ENCODE data around the gene LARGE1.

DNA sequence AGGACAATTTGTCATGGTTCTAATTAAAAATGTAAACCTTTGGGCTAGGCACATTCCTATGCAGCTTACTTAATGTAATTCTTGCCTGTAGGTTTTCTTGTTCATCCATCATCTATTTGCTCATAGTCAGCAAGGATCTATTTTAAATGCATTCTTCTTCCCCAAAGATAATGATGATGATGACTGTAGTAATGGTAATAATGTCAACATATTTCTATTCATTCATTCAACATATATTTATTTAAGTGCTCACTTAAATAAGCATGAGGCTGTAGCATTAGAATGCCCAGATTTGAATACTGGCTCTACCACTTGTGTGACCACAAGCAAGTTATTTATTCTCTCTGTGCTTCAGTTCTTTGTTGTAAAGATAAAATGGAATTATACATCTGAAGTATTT lies 692.5 kb downstream of the LARGE1 start:
- no peak for TF ChIP-seq POLR2A (IDR thresholded peaks at IDR 0.05)
- TF ChIP-seq, protein P1, sequence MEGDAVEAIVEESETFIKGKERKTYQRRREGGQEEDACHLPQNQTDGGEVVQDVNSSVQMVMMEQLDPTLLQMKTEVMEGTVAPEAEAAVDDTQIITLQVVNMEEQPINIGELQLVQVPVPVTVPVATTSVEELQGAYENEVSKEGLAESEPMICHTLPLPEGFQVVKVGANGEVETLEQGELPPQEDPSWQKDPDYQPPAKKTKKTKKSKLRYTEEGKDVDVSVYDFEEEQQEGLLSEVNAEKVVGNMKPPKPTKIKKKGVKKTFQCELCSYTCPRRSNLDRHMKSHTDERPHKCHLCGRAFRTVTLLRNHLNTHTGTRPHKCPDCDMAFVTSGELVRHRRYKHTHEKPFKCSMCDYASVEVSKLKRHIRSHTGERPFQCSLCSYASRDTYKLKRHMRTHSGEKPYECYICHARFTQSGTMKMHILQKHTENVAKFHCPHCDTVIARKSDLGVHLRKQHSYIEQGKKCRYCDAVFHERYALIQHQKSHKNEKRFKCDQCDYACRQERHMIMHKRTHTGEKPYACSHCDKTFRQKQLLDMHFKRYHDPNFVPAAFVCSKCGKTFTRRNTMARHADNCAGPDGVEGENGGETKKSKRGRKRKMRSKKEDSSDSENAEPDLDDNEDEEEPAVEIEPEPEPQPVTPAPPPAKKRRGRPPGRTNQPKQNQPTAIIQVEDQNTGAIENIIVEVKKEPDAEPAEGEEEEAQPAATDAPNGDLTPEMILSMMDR (IDR thresholded peaks at IDR 0.05), result no peak

Measured in uterus (tissue), 2 donors.